Smooth muscle cell (in vitro differentiated cells): ENCODE data around the gene PTCH1. TPM values are rescaled to one million over a fixed set of nuclear protein-coding genes. Genes with fewer than 3 reads are reported as not detected.
A peak's percentile ranks its signal among the peaks of the same experiment; 100 is the strongest.

Experiments used
- DNase-seq: peaks from one replicate; lab custom pipeline; 2025; ENCODE audit not compliant: unreplicated experiment; lab: John Stamatoyannopoulos, UW
- H2AFZ ChIP-seq: fragments of 200-600 bp; sonication (generic); 2 replicates; pipeline ENCODE4 v1.6.0; 2016; ENCODE audit warnings: antibody characterized with exemption, low read depth, mild to moderate bottlenecking
- H3F3A ChIP-seq: fragments of 200-600 bp; sonication (generic); 2 replicates; pipeline ENCODE4 v1.6.0; 2017; ENCODE audit warnings: antibody characterized with exemption, low read depth
- H3K27ac ChIP-seq: fragments of 200-600 bp; sonication (generic); 2 replicates; pipeline ENCODE4 v1.5.1; 2016; ENCODE audit warnings: low read depth, mild to moderate bottlenecking
- H3K27me3 ChIP-seq: fragments of 200-600 bp; sonication (generic); 2 replicates; pipeline ENCODE4 v1.6.1; 2016; ENCODE audit warnings: low read depth, mild to moderate bottlenecking
- H3K36me3 ChIP-seq: fragments of 200-600 bp; sonication (generic); 2 replicates; pipeline ENCODE4 v1.5.1; 2016; ENCODE audit warnings: low read depth
- H3K4me1 ChIP-seq: fragments of 200-600 bp; sonication (generic); 2 replicates; pipeline ENCODE4 v1.5.1; 2016; ENCODE audit warnings: low read depth
- H3K4me2 ChIP-seq: fragments of 200-600 bp; sonication (generic); 2 replicates; pipeline ENCODE4 v1.6.0; 2016; ENCODE audit warnings: mild to moderate bottlenecking
- H3K4me3 ChIP-seq: fragments of 200-600 bp; sonication (generic); 2 replicates; pipeline ENCODE4 v1.5.1; 2016; ENCODE audit warnings: mild to moderate bottlenecking
- H3K79me2 ChIP-seq: fragments of 200-600 bp; sonication (generic); 2 replicates; pipeline ENCODE4 v1.6.0; 2016; ENCODE audit warnings: low read depth, mild to moderate bottlenecking
- H3K9ac ChIP-seq: fragments of 200-600 bp; sonication (generic); 2 replicates; pipeline ENCODE4 v1.6.0; 2016; ENCODE audit warnings: low read depth
- H3K9me3 ChIP-seq: fragments of 200-600 bp; sonication (generic); replicated peaks from 2 replicates; pipeline ENCODE4 v1.5.1; 2016; ENCODE audit warnings: low read depth
- H4K20me1 ChIP-seq: fragments of 200-600 bp; sonication (generic); 2 replicates; pipeline ENCODE4 v1.6.0; 2016; ENCODE audit warnings: low read depth
- CTCF ChIP-seq: fragments of 200-600 bp; sonication (generic); IDR thresholded peaks from 2 replicates; pipeline ENCODE4 v1.5.1; 2017; ENCODE audit warnings: borderline replicate concordance, mild to moderate bottlenecking, antibody characterized with exemption; ENCODE audit not compliant: insufficient read depth, poor library complexity, severe bottlenecking
- WGBS: methylation state at CpG from one replicate; pipeline ENCODE4 v1.1.7; 2016; ENCODE audit warnings: low lambda C conversion rate; 5-methylcytosine and 5-hydroxymethylcytosine counted together
- polyA plus RNA-seq: library from polyadenylated mRNA; unstranded; fragments of >200 nt; fragmentation: Nextera tagmentation; extraction: Ambion mirVana; gene quantifications from 2 replicates; pipeline ENCODE4 v1.2.1, GENCODE V29; 2016
- total RNA-seq: library from RNA; depleted of rRNA; stranded (reverse); fragments of >200 nt; gene quantifications from 2 replicates; pipeline ENCODE4 v1.2.3, GENCODE V29; 2014

The PTCH1 gene
- total and polyA plus RNA-seq, 2 experiments from 2014 or later, result 5.8 to 6.3 TPM

GRCh38 chr9:95459851-95460517, 56.8 kb downstream of the PTCH1 start:
- no peak overlapping the region for H3K9ac ChIP-seq
- TF ChIP-seq CTCF, result no peak
- no peak overlapping the region for H3K4me2 ChIP-seq
- no peaks in the 10 kb centered on the region for H3K79me2 ChIP-seq
- H4K20me1 ChIP-seq, result no peaks in the 10 kb centered on the region
- H3K9me3 ChIP-seq, result no peaks in the 10 kb centered on the region
- WGBS, result 84% methylated on average over 19 of the region's 19 CpGs
- no peak overlapping the region for H3K4me3 ChIP-seq
- H3K4me1 ChIP-seq, result peaks cover 17% of the 10 kb centered on the region
- H2AFZ ChIP-seq, result no peak overlapping the region
- H3K36me3 ChIP-seq, result no peaks in the 10 kb centered on the region
- peaks cover 3% of the 10 kb centered on the region for H3F3A ChIP-seq
- H3K27ac ChIP-seq, result no peak overlapping the region
- H3K27me3 ChIP-seq, result no peaks in the 10 kb centered on the region
- DNase-seq, result no peak

- no peak for DNase-seq
- Histone ChIP-seq H3K27ac (no peak overlapping the region), H2AFZ (no peak overlapping the region)
These were observed 57.6 kb downstream of the PTCH1 start for GRCh38 chr9:95459178-95459577.

DNA sequence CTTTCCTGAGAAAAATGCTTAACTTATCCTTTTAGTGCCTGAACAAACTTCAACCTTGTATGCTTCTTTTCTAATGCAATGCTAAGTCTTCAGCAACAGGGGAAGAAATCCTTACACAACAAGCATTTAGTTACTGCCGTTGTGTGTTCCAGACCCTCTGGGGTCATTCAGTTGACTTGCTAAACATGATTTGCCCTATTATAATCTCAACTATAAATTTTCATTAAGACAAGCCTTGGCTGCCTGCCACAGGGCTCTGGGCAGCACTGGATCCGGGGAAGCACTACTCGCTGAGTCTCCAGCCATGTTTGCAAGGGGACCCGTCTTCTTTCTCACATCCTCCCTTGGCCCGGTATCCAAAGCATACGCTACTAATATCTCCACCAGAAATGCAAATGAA, 58.1 kb downstream of the PTCH1 start:
- Histone ChIP-seq H3K27me3 (no peaks in the 10 kb centered on the region), H3K9ac (no peak overlapping the region), H3K4me2 (peak overlapping the region; percentile 25), H3K36me3 (no peaks in the 10 kb centered on the region), H3K9me3 (no peaks in the 10 kb centered on the region), H4K20me1 (no peaks in the 10 kb centered on the region), H2AFZ (no peak overlapping the region), H3F3A (peaks cover 3% of the 10 kb centered on the region), H3K27ac (no peak overlapping the region), H3K79me2 (no peaks in the 10 kb centered on the region), H3K4me1 (peaks cover 16% of the 10 kb centered on the region), H3K4me3 (no peak overlapping the region)
- TF ChIP-seq CTCF, result no peak
- WGBS, result 83% methylated on average over 6 of the region's 6 CpGs
- DNase-seq, result no peak

More at GRCh38 chr9:95459178-95459577, 57.6 kb downstream of the PTCH1 start:
- H3K9ac ChIP-seq, result no peak overlapping the region
- TF ChIP-seq CTCF, result no peak
- H3K79me2 ChIP-seq, result no peaks in the 10 kb centered on the region
- H3K36me3 ChIP-seq, result no peaks in the 10 kb centered on the region
- 48% methylated on average over 13 of the region's 13 CpGs for WGBS
- H3K4me1 ChIP-seq, result peaks cover 17% of the 10 kb centered on the region
- H3K9me3 ChIP-seq, result no peaks in the 10 kb centered on the region
- no peaks in the 10 kb centered on the region for H3K27me3 ChIP-seq
- H3K4me3 ChIP-seq, result no peak overlapping the region
- H3K4me2 ChIP-seq, result peak overlapping the region; percentile 25
- no peaks in the 10 kb centered on the region for H4K20me1 ChIP-seq
- H3F3A ChIP-seq, result peaks cover 3% of the 10 kb centered on the region

- TF ChIP-seq CTCF, result no peak
- WGBS, result 48% methylated on average over 12 of the region's 12 CpGs
- Histone ChIP-seq H2AFZ (no peak overlapping the region), H3K79me2 (no peaks in the 10 kb centered on the region), H4K20me1 (no peaks in the 10 kb centered on the region), H3K4me3 (no peak overlapping the region), H3K27ac (no peak overlapping the region), H3K9ac (no peak overlapping the region), H3K4me2 (peak overlapping the region; percentile 24), H3K27me3 (no peaks in the 10 kb centered on the region), H3K9me3 (no peaks in the 10 kb centered on the region), H3F3A (peaks cover 3% of the 10 kb centered on the region), H3K36me3 (no peaks in the 10 kb centered on the region), H3K4me1 (peaks cover 8% of the 10 kb centered on the region)
- no peak for DNase-seq
These were observed 59.0 kb downstream of the PTCH1 start for GRCh38 chr9:95457769-95458168.
